HG03159 (cell line): ENCODE measurements around the gene ZNF750.

Experiments
- ATAC-seq: cut with Tn5 transposase; IDR thresholded peaks from one replicate; pipeline ENCODE4 v1.9.1; 2021; ENCODE audit warnings: mild to moderate bottlenecking, moderate library complexity; ENCODE audit not compliant: unreplicated experiment

The ZNF750 gene

DNA sequence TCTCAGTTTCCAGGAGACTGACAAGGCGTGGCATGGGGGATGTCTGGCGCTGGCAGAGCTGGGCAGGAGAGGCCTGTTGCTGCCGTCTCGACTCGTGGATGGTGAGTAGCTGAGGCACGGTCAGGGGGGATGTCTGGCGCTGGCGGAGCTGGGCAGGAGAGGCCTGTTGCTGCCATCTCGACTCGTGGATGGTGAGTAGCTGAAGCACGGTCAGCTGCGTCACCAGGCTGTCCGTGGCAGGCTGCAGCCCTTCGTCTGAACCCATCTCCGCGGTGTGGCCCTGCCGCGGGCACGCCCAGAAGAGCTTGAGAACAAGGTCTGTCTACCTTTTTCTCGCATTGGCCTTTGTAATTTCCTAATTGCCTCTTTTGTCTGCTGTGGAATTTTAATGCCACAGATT lies 25.0 kb downstream of the ZNF750 start:
- ATAC-seq: no peak

- no peak for ATAC-seq
Measured at GRCh38 chr17:82813299-82814051, 26.3 kb downstream of the ZNF750 start.

DNA sequence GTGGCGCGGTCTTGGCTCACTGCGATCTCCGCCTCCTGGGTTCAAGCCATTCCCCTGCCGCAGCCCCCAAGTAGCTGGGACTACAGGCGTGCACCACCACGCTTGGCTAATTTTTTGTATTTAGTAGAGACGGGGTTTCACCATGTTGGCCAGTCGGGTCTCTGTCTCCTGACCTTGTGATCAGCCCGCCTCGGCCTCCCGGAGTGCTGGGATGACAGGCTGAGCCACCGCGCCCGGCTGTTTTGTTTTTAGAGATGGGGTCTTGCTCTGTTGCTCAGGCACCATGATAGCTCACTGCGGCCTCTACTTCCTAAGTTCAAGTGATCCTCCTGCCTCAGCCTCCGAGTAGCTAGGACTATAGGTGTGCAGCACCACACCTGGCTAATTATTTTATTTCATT lies 27.2 kb downstream of the ZNF750 start:
- ATAC-seq: no peak

- no peak for ATAC-seq
Measured at GRCh38 chr17:82812058-82812457, 27.8 kb downstream of the ZNF750 start.

DNA sequence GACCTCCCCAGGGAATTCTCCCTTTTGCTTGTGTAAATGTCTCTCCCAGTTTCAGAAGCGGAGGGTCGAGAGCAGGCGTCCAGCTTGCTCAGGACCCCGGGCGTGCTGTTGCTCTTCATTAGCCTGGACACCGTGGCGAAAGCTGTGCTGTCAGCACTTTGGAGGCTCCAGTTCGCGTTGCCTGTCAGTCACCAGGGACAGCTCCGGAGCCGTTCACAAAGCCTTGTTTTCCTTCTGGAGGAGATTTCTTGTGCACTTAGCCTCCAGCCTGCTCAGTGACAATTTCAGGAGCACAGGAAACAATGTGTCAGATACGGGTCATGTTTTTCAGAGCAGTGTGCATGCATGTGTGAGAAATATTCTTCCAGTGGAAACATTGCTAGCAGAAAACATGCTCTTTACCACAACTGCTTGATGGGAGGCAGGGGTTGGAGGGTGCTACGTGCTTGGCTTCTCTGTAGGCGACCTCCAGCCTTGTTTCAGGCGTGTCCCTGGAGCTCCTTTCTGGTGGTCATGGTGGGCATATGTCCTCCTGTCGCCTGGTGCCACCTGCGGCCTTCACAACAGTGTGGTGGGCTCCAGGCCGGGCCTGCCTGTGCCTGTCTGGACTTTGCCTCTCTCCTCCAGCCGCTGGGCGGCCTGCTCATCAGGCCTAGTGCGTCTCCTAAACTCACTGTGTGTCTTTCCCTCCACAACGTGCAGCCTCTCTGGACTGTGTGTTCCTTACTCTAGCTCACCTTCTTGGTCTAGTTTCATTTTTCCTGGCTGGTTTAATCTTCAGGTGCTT lies 29.0 kb downstream of the ZNF750 start:
- ATAC-seq: no peak

DNA sequence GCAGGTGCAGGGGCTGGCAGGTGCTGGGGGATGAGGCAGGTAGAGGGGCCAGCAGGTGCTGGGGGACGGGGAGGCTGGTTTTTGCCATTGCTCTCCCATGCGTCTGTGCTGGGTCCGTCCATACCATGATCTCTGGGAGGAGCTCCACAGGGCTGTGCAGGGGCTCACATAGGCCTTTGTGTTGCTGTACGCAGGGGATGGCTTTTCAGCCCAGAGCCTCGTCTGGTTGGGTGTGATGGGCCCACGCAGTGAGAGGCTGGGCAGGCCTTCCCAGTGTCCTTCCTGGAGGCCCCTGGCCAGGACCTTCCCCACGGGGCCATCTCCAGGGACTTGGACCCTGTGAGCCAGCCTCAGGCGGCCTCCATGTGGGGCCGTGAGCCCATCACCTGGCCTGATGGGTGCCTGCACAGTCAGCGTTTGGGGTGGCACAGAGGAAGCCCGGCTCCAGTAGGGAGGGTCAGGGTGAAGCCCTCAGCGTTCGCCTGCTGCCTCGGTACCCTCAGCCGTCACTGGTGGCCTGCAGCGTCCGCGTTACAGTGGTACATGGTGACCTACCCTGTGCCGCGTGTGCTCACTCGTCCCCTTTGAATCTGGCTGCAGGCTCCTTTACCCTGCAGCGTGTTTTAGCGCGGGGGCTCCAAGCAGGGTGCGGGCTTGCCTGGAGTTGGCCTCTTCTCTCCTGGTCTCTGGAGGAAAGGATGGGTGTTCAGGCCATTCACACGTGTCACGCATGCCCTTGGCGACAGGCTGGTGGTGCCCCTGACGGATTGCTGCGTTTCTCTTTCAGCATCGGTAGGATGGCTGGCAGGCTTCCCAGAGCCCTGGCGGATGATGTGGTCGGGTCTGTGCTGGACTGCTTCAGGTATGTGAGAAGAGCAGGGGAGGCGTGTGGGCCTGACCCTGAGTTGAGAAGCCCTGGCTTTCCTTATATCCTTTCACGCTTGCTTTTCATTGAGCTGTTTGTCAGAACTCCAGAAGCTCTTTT lies 30.6 kb downstream of the ZNF750 start:
- no peak for ATAC-seq

DNA sequence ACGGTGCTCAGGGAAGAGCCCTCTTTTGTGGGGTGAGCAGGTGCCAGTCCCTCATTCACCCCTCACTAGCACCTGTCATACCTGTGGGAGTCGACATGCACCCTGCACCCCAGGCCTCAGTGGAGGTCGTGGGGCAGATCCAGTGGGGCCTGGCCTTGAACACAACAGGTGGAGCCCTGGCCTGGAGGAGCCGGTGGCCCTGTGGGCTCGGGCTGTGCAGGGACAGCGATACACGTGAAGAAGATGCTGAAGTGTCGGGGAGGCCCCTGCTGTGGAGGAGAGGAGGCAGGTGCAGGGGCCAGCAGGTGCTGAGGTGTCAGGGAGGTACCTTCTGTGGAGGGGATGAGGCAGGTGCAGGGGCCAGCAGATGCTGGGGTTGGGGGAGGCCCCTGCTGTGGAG lies 31.8 kb downstream of the ZNF750 start:
- ATAC-seq: no peak

DNA sequence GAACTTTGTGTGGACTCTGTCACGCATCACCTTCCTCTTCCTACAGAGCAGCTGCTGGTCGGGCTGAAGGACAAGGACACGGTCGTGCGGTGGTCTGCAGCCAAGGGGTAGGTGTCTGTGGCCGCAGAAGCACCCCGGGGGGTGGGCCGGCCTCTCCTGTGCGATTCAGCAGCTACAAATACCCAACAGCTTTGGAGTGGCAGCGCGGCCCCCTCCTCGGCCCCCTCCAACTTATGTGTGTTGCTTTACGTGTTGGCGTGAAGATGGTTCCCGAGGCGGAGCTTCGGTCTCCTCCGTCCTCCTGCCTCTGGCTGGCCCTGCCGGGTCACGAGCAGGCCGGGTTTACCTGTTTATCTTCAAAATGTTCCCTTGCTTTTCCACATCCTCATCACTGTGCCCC lies 32.3 kb downstream of the ZNF750 start:
- no peak for ATAC-seq

DNA sequence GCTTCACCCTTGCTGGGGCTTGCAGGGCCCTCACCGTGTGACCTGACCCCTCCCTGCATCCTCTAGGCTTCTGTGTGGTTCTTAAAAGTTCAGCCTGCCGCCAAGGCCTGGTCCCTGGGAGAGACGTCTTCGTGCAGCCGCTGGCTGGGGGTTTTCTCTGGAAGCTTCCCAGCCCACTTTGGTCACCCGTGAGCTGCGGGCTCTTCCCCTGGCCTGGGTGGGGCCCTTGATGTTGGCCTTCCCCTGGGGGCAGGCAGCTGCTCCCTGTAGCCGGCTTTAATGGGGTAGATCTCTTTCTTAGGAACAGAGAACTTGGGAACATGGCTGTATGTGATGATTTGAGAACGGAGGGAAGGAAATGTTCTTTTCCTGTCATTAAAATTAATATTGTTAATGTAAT lies 32.7 kb downstream of the ZNF750 start:
- no peak for ATAC-seq

DNA sequence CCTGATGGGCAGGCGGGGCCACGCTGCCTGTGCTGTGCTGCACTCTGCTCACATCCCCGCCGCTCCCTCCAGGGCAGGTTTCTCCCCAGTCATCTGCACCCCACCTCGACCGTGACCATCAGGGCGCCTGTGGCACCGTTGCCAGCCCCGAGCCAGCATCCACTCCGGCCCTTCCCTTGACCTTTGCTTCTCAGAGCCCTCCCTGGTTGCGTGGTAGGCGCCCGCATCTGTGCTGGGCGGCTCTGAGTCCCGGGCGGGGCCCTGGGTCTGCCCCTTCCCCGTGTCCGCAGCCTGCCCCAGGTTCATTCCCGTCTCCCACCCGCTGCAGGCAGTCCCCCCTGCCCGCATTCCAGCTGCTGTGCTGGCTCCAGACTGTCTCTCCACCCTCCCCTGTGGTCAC lies 33.2 kb downstream of the ZNF750 start:
- no peak for ATAC-seq

- ATAC-seq: no peak
Measured at GRCh38 chr17:82805823-82806222, 34.0 kb downstream of the ZNF750 start.

GRCh38 chr17:82805254-82805653 lies 34.6 kb downstream of the ZNF750 start:
- no peak for ATAC-seq

DNA sequence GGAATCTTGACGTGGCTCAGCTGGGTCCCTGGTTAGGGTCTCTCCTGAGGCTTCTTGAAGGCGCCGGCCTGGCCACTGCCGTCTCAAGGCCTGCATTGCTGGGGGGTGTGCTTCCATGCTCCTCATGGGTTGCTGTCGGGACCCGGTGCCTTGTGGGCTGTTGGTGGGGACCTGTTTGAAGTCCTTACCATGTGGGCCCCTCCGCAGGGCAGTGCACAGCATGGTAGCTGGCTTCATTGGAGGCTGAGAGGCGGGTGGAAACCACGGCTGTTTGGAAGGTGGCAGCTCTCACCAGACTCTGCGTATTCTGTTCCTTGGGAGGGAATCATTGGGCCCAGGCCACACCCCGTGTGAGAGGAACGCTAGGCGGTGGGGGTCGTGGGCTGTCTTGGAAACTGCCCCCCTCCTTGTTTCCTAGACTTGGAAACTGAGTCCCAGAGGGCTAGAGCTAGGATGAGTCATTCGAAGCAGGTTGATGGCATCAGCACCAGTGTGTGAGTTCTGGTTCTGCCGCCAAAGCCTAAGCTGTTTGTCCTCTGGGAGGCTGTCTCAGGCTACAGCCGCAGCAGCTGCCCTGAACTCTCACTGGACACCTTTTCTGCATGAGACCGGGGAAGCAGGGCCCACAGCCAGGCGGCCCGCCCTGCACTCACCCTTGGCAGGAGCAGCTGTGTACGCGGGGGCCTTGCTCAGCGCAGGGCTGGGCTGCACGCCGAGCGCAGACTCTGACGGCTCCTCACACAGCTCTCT lies 35.2 kb downstream of the ZNF750 start:
- no peak for ATAC-seq

DNA sequence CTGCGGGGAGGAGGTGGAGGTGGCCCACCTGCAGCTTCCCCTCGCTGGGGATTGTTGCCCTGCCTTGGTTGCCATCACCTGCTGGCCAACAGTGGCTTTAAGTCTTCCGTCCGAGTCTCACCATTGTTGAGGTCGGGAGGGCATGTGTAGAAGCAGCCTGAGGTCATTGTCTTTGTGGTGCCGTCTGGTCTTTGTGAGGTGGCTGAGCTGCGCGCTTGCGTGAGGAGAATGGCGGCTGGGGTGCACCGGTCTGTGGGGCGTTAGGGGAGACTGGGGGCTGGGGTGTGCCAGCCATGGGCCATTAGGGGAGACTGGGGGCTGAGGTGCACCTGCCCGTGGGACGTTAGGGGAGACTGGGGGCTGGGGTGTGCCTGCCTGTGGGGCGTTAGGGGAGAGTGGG lies 36.2 kb downstream of the ZNF750 start:
- no peak for ATAC-seq

GRCh38 chr17:82803185-82803584 lies 36.6 kb downstream of the ZNF750 start:
- ATAC-seq: no peak

DNA sequence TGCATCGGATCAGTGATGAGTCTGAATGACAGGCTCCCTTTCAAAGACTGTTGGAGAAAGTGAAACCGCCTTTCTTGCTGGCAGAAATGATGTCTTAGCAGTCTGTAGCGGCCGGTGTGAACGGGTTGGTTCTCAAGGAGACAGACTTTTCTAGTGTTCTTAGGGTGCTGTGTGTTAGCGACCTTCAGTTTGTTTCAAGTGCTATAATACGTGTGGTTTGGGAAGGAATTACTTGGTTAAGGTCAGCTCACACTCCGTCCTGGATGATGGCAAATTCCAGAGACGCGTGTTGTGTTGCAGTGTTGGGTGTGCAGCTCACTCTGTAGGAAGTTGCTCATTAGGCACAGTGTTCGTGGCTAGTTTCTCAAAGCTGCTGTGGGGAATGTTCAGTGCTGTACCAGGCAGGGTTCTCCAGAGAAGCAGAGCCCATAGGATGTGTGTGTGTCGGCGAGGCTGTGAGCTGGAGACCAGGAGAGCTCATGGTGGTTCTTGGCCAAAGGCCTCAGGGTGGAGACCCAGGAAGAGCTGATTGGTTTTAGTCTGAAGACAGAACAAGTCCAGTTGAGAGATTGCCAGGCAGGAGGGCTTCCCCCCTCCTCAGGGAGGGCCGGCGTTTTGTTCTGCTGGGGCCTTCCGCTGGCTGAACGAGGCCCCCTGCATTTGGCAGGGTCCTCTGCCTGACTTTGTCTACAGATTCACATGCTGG lies 37.6 kb downstream of the ZNF750 start:
- ATAC-seq: no peak

GRCh38 chr17:82801377-82801970 lies 38.3 kb downstream of the ZNF750 start:
- ATAC-seq: no peak

GRCh38 chr17:82800885-82801284 lies 38.9 kb downstream of the ZNF750 start:
- ATAC-seq: no peak

GRCh38 chr17:82799591-82799990 lies 40.2 kb downstream of the ZNF750 start:
- ATAC-seq: no peak

- ATAC-seq: no peak
Measured at GRCh38 chr17:82798752-82799151, 41.1 kb downstream of the ZNF750 start.
